Suprapubic skin (tissue), 4 donors: Measurements from ENCODE around the gene PSTK. TPM values are rescaled to one million over a fixed set of nuclear protein-coding genes. Genes with fewer than 3 reads are reported as not detected.

Experiments
- DNase-seq, 2 donors: peaks; one replicate each; pipeline ENCODE4 v3.0.0-alpha.2; 2019; ENCODE audit warnings: low spot score in 2 of 2
- H3K27ac ChIP-seq: fragments of 200-600 bp; sonication (generic); one replicate; pipeline ENCODE4 v1.5.1; 2019
- H3K27me3 ChIP-seq: fragments of 200-600 bp; sonication (generic); one replicate; pipeline ENCODE4 v1.5.1; 2019
- H3K36me3 ChIP-seq: fragments of 200-600 bp; sonication (generic); one replicate; pipeline ENCODE4 v1.5.1; 2019
- H3K4me1 ChIP-seq: fragments of 200-600 bp; sonication (generic); one replicate; pipeline ENCODE4 v1.5.1; 2019
- H3K4me3 ChIP-seq: fragments of 200-600 bp; sonication (generic); one replicate; pipeline ENCODE4 v1.5.1; 2019; ENCODE audit warnings: mild to moderate bottlenecking
- H3K9me3 ChIP-seq: fragments of 200-600 bp; sonication (generic); one replicate; pipeline ENCODE4 v1.5.1; 2019
- EP300 ChIP-seq: sonication (generic); formaldehyde crosslinking; IDR thresholded peaks from one replicate; pipeline ENCODE4 v1.6.1; 2017; ENCODE audit warnings: antibody characterized with exemption
- POLR2A ChIP-seq, 2 donors: fragments of 450-650 bp; IDR thresholded peaks; one replicate each; pipeline ENCODE4 v1.6.1; 2017; ENCODE audit warnings: antibody characterized with exemption in 2 of 2, mild to moderate bottlenecking in 2 of 2, moderate library complexity in 2 of 2
- POLR2AphosphoS5 ChIP-seq, 3 donors: sonication (generic); formaldehyde crosslinking; IDR thresholded peaks; one replicate each; pipeline ENCODE4 v1.6.1; 2017; ENCODE audit warnings: antibody characterized with exemption in 3 of 3
- WGBS: methylation state at CpG from one replicate; pipeline ENCODE4 v1.1.5; 2018; 5-methylcytosine and 5-hydroxymethylcytosine counted together
- total RNA-seq, 4 donors: library from RNA; depleted of rRNA; stranded (reverse); fragments of >200 nt; gene quantifications; one replicate each; pipeline ENCODE4 v1.1.0, GENCODE V29; 2016
- TF ChIP-seq, protein P1 (sequence below), 2 donors: fragments of 200-600 bp in 1 of 2; fragments of 450-650 bp in 1 of 2; sonication (generic) in 1 of 2; IDR thresholded peaks; one replicate each; pipeline ENCODE4 v1.5.1; 2016 to 2019; ENCODE audit warnings: antibody characterized with exemption in 2 of 2, mild to moderate bottlenecking in 1 of 2, moderate library complexity in 1 of 2

The PSTK gene
- total RNA-seq, 4 donors from 2014 or later: 3.4 to 7.9 (median 5.7) TPM

DNA sequence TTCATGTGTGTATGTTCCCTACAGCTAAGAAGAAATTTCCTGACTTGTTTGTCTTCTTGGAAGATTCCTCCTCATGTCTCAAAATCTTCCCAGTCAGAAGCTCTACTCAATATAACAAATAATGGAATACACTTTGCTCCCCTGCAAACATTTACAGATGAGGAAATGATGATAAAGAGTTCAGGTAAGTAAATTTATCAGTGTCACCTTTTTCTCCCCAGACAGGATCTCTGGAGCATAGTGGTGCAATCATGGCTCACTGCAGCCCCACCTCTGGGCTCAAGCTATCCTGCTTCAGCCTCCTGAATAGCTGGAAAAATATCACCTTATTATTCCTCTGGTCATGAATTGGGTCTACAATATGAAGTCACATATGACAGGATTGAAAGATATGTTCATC lies 54.1 kb downstream of the PSTK start:
- TF ChIP-seq, protein P1, sequence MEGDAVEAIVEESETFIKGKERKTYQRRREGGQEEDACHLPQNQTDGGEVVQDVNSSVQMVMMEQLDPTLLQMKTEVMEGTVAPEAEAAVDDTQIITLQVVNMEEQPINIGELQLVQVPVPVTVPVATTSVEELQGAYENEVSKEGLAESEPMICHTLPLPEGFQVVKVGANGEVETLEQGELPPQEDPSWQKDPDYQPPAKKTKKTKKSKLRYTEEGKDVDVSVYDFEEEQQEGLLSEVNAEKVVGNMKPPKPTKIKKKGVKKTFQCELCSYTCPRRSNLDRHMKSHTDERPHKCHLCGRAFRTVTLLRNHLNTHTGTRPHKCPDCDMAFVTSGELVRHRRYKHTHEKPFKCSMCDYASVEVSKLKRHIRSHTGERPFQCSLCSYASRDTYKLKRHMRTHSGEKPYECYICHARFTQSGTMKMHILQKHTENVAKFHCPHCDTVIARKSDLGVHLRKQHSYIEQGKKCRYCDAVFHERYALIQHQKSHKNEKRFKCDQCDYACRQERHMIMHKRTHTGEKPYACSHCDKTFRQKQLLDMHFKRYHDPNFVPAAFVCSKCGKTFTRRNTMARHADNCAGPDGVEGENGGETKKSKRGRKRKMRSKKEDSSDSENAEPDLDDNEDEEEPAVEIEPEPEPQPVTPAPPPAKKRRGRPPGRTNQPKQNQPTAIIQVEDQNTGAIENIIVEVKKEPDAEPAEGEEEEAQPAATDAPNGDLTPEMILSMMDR (IDR thresholded peaks at IDR 0.05): no peak
- TF ChIP-seq POLR2AphosphoS5 (IDR thresholded peaks at IDR 0.05): no peak
- TF ChIP-seq POLR2A (IDR thresholded peaks at IDR 0.05): no peak
- TF ChIP-seq EP300: no peak
- no peak overlapping the region for H3K27ac ChIP-seq
- no peaks in the 10 kb centered on the region for H3K27me3 ChIP-seq
- no peak for DNase-seq
- no peaks in the 10 kb centered on the region for H3K4me1 ChIP-seq
- no peak overlapping the region for H3K4me3 ChIP-seq
- H3K36me3 ChIP-seq: peaks cover 31% of the 10 kb centered on the region
- no peaks in the 10 kb centered on the region for H3K9me3 ChIP-seq

DNA sequence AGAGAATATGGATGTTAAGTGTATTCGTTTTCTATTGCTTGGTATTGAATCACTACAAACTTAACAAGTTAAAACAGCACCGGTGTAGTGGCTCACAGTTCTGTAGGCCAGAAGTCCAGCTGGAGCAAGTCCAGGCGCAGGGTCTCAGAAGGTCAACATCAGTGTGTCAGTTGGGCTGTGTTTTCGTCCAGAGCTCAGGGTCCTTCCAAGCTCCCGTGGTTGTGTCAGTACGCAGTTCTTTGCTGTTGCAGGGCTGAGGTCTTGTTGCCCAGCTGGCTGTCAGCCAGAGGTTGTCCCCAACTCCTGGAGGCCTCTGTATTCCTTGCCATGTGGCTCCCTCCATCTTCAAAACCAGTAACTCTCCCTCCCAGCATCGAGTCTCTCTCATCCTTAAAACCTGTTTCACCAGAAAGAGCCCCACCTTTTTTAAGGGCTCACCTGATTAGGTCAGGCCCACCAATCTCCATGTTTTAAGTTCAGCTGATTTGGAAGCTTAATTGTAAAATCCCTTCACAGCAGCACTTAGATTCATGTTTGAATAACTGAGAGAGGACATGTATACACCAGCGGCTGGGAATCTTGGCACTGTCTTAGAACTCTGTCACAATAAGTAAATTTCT lies 55.4 kb downstream of the PSTK start:
- no peak for DNase-seq
- Histone ChIP-seq H3K4me1 (no peaks in the 10 kb centered on the region), H3K27me3 (no peaks in the 10 kb centered on the region), H3K4me3 (no peak overlapping the region), H3K36me3 (peaks cover 33% of the 10 kb centered on the region), H3K9me3 (no peaks in the 10 kb centered on the region), H3K27ac (no peak overlapping the region)
- WGBS: 90% methylated on average over 8 of the region's 8 CpGs
- TF ChIP-seq POLR2A (IDR thresholded peaks at IDR 0.05): no peak
- TF ChIP-seq, protein P1 (IDR thresholded peaks at IDR 0.05): no peak
- TF ChIP-seq EP300: no peak
- no peak for TF ChIP-seq POLR2AphosphoS5 (IDR thresholded peaks at IDR 0.05)

- Histone ChIP-seq H3K4me3 (no peak overlapping the region), H3K27me3 (no peaks in the 10 kb centered on the region), H3K36me3 (peaks cover 41% of the 10 kb centered on the region), H3K27ac (no peak overlapping the region), H3K9me3 (no peaks in the 10 kb centered on the region), H3K4me1 (no peaks in the 10 kb centered on the region)
- 79% methylated on average over 18 of the region's 18 CpGs for WGBS
- DNase-seq: no peak
- TF ChIP-seq, protein P1 (IDR thresholded peaks at IDR 0.05): no peak
- TF ChIP-seq POLR2A (IDR thresholded peaks at IDR 0.05) (no peak), EP300 (no peak)
Measured at GRCh38 chr10:123038782-123039631, 58.8 kb downstream of the PSTK start.

DNA sequence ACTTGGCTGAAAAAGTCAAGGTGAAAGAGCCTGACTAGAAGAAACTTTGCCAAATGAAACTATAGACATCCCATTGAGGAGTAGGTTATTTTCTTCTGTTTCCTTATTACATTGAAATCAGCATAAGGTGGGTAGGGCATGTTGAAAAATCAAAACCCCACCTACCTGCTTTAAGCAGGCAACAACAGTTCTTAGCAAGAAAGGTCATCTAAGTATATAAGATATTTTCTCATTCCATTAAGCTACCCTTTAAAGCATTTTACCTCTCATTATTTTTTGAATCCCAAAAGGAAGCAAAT lies 59.4 kb downstream of the PSTK start:
- no peak for DNase-seq
- Histone ChIP-seq H3K9me3 (no peaks in the 10 kb centered on the region), H3K4me1 (no peaks in the 10 kb centered on the region), H3K27ac (no peak overlapping the region), H3K36me3 (peaks cover 41% of the 10 kb centered on the region), H3K4me3 (no peak overlapping the region), H3K27me3 (no peaks in the 10 kb centered on the region)
- no peak for TF ChIP-seq EP300
- TF ChIP-seq POLR2AphosphoS5 (IDR thresholded peaks at IDR 0.05): no peak
- TF ChIP-seq, protein P1 (IDR thresholded peaks at IDR 0.05): no peak
- no peak for TF ChIP-seq POLR2A (IDR thresholded peaks at IDR 0.05)

Other genes starting within 250 kb of the PSTK start
- gene CUZD1, start 134.5 kb upstream of the PSTK start, total RNA-seq: 1 to 10 TPM in 1 of 4 donors, under 1 TPM in 2, not detected in 1; 0.26 to 2.7 (median 0.81) TPM
- 1 to 10 TPM; 4.5 to 10.0 (median 7.1) TPM for gene FAM24B, start 100.8 kb upstream of the PSTK start, total RNA-seq
- gene FAM24A, start 69.8 kb upstream of the PSTK start, total RNA-seq: not detected
- 1 to 10 TPM; 3.7 to 8.9 (median 5.5) TPM for gene C10orf88, start 26.2 kb upstream of the PSTK start, total RNA-seq
- 10 to 100 TPM in 3 of 4 donors, 1 to 10 TPM in 1; 9.5 to 25.2 (median 12.9) TPM for gene IKZF5, start 28.4 kb downstream of the PSTK start, total RNA-seq
- gene ACADSB, start 28.6 kb downstream of the PSTK start, total RNA-seq: 10 to 100 TPM; 18.0 to 36.9 (median 27.4) TPM
- not detected for gene HMX3, start 155.6 kb downstream of the PSTK start, total RNA-seq
- not detected for gene HMX2, start 167.7 kb downstream of the PSTK start, total RNA-seq
- gene BUB3, start 174.0 kb downstream of the PSTK start, total RNA-seq: 100 to 1,000 TPM in 1 of 4 donors, 10 to 100 TPM in 3; 87.3 to 134 (median 91.3) TPM